Thymus (tissue), 11 donors: ENCODE data around the gene PARVB. TPM values are rescaled to one million over a fixed set of nuclear protein-coding genes. Genes with fewer than 3 reads are reported as not detected.
A peak's percentile ranks its signal among the peaks of the same experiment; 100 is the strongest.

Source experiments
- DNase-seq, 9 donors: peaks; one replicate each; pipeline ENCODE4 v3.0.0-alpha.2; 2013; ENCODE audit warnings: low spot score in 9 of 9, low read depth in 6 of 9, missing footprints in 1 of 9
- H3K27ac ChIP-seq, 2 donors: one replicate each; pipeline ENCODE4 v1.5.1; 2013; ENCODE audit warnings: control low read depth in 1 of 2, low read depth in 1 of 2, low read length in 1 of 2, mild to moderate bottlenecking in 1 of 2, moderate library complexity in 1 of 2
- H3K27me3 ChIP-seq, 2 donors: one replicate each; pipeline ENCODE4 v1.5.1; 2013; ENCODE audit warnings: low read length in 1 of 2; ENCODE audit not compliant: control insufficient read depth in 2 of 2, insufficient read depth in 1 of 2
- H3K36me3 ChIP-seq, 2 donors: one replicate each; pipeline ENCODE4 v1.5.1; 2013; ENCODE audit warnings: low read length in 1 of 2, mild to moderate bottlenecking in 1 of 2, moderate library complexity in 1 of 2; ENCODE audit not compliant: control insufficient read depth in 2 of 2, insufficient read depth in 2 of 2
- H3K4me1 ChIP-seq, 2 donors: one replicate each; pipeline ENCODE4 v1.5.1; 2013; ENCODE audit warnings: low read length in 2 of 2; ENCODE audit not compliant: control insufficient read depth in 2 of 2, insufficient read depth in 2 of 2
- H3K4me3 ChIP-seq, 2 donors: one replicate each; pipeline ENCODE4 v1.5.1; 2013; ENCODE audit warnings: low read length in 2 of 2, control low read depth in 1 of 2, mild to moderate bottlenecking in 1 of 2
- H3K9me3 ChIP-seq, 2 donors: one replicate each; pipeline ENCODE4 v1.5.1; 2013; ENCODE audit warnings: low read length in 1 of 2, mild to moderate bottlenecking in 1 of 2; ENCODE audit not compliant: control insufficient read depth in 2 of 2, insufficient read depth in 1 of 2
- WGBS: extraction: QIAGEN DNeasy Blood & Tissue Kit; methylation state at CpG from one replicate; pipeline ENCODE4 v1.1.7; 2013; 5-methylcytosine and 5-hydroxymethylcytosine counted together
- polyA plus RNA-seq: library from polyadenylated mRNA; stranded (reverse); fragments of 200-250 nt; gene quantifications from one replicate; pipeline ENCODE4 v1.2.3, GENCODE V29; 2013
- total RNA-seq: library from RNA; stranded (reverse); fragments of 120-200 nt; gene quantifications from one replicate; pipeline ENCODE4 v1.2.4, GENCODE V29; 2013
- donor health status: healthy.

Gene PARVB
- total and polyA plus RNA-seq, 2 donors, result 14.5 to 15.2 TPM

DNA sequence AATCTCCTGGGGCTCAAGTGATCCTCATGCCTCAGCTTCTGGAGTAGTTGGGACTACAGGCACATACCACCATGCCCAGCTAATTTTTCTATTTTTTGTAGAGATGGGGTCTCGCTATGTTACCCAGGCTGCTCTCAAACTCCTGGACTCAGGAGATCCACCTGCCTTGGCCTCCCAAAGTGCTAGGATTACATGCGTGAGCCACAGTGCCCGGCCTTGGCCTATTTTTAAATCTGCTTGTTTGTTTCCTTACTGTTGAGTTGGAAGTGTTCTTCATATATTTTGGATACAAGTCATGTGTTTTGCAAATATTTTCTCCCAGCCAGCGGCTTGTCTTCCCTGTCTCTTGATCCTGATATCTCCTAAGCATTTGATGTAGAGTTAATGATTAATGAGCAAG, 5.0 kb downstream of the PARVB start:
- no peak overlapping the region for H3K4me3 ChIP-seq
- H3K27ac ChIP-seq, result no peak overlapping the region
- DNase-seq, result no peak
- no peaks in the 10 kb centered on the region for H3K9me3 ChIP-seq
- H3K27me3 ChIP-seq, result peaks cover 19 to 27% of the 10 kb centered on the region in 2 donors
- H3K36me3 ChIP-seq, result no peaks in the 10 kb centered on the region
- over 99% methylated on average over 4 of the region's 4 CpGs for WGBS
- peaks cover 0 to 53% of the 10 kb centered on the region in 2 donors for H3K4me1 ChIP-seq

DNA sequence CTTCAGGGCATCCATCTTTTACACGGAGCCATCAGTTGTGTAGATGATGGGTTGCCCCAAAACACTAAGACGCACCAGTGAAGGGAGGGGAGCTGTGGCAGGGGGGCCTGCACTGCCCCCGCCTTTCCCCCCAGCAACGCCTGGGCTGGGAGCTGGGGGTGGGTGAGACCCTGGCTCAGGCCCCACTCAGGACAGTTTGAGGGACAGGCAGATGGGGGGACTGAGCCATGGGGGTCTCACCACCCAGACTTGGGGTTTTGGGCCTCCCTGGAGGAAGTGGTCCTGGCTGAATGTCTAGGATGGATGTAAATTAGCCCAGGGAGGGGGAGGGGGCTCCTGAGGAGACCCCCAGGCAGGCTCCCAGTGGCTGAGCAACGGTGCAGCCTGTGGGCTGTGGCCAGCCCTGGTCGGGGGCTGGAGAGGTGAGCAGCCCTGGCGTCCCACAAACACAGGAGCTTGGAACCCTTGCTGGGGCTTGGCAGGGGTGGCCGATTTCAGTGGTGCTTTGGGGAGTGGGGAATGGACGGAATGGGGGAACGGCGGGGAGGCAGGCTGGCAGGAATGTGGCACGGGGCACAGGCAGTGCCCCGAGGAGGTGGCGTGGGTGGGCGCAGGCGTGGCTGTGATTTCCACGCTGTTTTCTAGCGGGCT, 6.1 kb downstream of the PARVB start:
- Histone ChIP-seq H3K36me3 (no peaks in the 10 kb centered on the region), H3K4me3 (no peak overlapping the region), H3K9me3 (no peaks in the 10 kb centered on the region), H3K4me1 (peaks cover 0 to 47% of the 10 kb centered on the region in 2 donors), H3K27ac (no peak overlapping the region), H3K27me3 (peaks cover 8 to 20% of the 10 kb centered on the region in 2 donors)
- 98% methylated on average over 18 of the region's 18 CpGs for WGBS
- DNase-seq, result no peak

DNA sequence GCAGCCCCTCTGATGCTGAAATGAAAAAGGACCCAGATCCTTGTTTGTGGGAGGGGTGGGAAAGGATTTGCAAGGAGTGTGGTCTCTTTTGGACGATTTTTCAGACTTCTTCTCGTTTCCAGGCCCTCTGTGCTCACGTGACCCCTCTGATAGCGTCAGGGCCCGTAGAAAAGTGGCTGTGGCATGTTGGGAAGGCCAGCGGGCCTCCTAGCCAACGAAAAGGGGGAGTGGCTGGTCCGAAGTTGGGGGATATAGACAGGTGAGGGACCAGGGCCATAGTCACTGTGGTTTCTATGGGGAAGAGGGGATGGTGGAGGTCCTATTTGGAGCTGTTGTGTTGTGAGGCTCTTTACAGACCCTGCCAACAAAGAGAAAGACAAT, 6.6 kb downstream of the PARVB start:
- Histone ChIP-seq H3K4me3 (no peak overlapping the region), H3K27me3 (peaks cover 5 to 15% of the 10 kb centered on the region in 2 donors), H3K36me3 (no peaks in the 10 kb centered on the region), H3K4me1 (peaks cover 0 to 42% of the 10 kb centered on the region in 2 donors), H3K9me3 (no peaks in the 10 kb centered on the region), H3K27ac (no peak overlapping the region)
- 88% methylated on average over 8 of the region's 8 CpGs for WGBS
- no peak for DNase-seq

DNA sequence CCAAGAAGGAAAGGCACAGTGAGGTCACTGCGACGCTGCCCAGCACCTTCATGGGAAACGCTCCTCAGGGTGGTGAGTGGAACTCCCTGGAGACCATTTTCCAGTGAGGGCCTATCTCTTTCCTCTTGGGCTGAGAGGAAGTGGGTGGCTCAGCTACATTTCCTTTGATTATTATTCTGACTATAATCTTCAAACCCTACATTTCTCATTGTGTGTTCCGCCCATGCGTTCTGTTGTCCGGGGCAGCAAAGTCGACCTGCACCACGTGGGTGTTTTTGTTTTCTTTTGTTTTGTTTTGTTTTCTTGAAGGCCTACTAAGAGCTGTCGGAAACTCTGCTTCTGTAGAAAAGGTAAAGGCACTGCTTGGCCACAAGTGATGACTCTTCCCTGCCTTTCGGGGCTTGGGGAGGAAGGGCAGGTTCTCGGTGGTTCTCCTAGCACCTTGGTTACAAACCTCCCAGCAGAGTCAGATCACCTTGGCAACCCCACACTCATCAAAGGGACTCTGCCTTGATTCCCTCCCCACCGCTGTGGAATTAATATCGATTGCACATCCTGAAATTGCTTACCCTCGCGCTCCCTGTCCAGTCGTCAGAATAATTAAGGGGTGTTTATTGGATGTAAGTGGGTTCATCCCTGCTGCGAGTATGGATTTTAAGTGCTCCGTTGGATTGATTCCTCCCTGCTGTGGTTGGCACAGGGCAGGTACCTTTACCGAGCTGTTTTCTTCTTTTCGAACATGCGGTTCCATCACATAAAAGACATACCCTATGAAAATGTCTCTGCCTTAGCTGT, 7.3 kb downstream of the PARVB start:
- H3K9me3 ChIP-seq, result no peaks in the 10 kb centered on the region
- 72% methylated on average over 21 of the region's 21 CpGs for WGBS
- peaks cover 0 to 35% of the 10 kb centered on the region in 2 donors for H3K4me1 ChIP-seq
- no peak overlapping the region for H3K4me3 ChIP-seq
- DNase-seq, result no peak
- no peaks in the 10 kb centered on the region for H3K36me3 ChIP-seq
- peaks cover 1 to 8% of the 10 kb centered on the region in 2 donors for H3K27me3 ChIP-seq
- no peak overlapping the region for H3K27ac ChIP-seq

DNA sequence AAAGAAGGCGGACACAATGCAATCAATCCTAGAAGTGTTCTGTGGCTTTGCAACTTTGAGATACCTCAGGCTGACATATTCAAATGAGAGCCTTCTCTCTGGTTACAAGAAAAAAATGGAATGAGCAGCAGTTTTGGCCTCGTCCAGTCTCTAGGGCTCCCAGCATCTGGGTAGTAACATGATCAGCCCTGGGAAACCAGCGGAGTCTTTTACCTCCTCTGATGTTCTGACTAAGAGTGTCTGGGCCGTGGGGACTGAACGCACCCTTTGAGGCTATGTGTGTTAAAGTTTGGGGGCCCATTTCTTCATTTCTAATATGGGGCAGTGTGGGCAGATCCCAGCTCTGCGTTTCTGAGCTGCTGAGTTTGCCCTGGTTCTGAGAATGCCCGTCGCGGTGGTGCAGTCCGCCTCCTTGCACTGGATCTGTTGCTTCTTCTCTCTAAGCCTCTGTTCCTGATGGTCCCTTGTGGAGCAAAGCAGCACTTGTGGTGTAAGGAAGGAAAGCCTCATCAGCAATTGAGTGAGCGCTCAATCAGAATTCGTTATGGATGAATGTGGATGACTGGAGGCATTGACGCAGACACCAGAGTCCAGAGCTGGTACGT, 8.1 kb downstream of the PARVB start:
- H3K9me3 ChIP-seq, result no peaks in the 10 kb centered on the region
- H3K4me3 ChIP-seq, result no peak overlapping the region
- no peaks in the 10 kb centered on the region for H3K36me3 ChIP-seq
- H3K4me1 ChIP-seq, result peaks cover 0 to 27% of the 10 kb centered on the region in 2 donors
- 92% methylated on average over 14 of the region's 14 CpGs for WGBS
- no peak for DNase-seq
- no peak overlapping the region for H3K27ac ChIP-seq
- peaks cover 0 to under 1% of the 10 kb centered on the region in 2 donors for H3K27me3 ChIP-seq

DNA sequence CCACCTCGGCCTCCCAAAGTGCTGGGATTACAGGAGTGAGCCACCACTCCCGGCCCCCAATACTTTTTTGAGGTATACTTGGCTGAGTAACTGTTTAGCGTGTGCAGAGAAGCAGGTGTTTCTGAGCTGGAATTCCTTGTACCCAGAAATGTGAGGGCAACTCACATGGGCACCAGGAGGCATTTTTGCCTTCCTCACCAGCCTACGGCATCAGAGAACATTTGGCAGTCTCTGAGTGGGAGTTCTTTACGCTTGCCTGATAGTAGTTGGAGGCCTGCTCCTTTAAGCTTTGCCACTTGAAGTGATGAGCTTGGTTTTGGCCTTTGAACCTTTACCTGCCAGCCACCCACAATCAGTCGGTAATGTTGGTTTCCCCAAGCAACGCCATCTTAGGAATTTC, 9.2 kb downstream of the PARVB start:
- Histone ChIP-seq H3K4me3 (no peak overlapping the region), H3K9me3 (no peaks in the 10 kb centered on the region), H3K36me3 (no peaks in the 10 kb centered on the region), H3K27me3 (no peaks in the 10 kb centered on the region), H3K4me1 (peaks cover 0 to 22% of the 10 kb centered on the region in 2 donors), H3K27ac (peak overlapping the region; percentile 26 to 69)
- WGBS, result 88% methylated on average over 7 of the region's 7 CpGs
- DNase-seq, result no peak

DNA sequence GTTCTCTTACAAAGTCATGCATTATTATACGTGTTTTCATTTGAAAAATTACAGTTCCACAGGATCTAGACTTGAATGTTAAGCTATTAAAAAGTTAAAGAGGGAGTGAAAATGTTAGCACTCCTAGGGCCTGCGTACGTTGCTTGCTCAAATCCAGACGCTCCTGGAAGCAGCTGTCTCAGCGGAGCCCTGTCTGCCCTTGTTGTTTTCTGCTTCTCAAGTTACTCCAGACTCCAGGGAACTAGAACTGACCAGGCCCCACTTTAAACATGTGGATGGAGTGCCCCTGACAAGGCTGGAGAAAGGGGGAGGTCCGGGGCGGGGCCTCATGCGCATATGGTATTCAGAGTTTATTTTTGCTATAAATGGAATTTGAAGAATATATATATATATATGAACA, 9.6 kb downstream of the PARVB start:
- DNase-seq, result no peak
- Histone ChIP-seq H3K9me3 (no peaks in the 10 kb centered on the region), H3K4me3 (no peak overlapping the region), H3K27ac (no peak overlapping the region), H3K27me3 (no peaks in the 10 kb centered on the region), H3K4me1 (peaks cover 0 to 22% of the 10 kb centered on the region in 2 donors), H3K36me3 (no peaks in the 10 kb centered on the region)
- 90% methylated on average over 8 of the region's 8 CpGs for WGBS

DNA sequence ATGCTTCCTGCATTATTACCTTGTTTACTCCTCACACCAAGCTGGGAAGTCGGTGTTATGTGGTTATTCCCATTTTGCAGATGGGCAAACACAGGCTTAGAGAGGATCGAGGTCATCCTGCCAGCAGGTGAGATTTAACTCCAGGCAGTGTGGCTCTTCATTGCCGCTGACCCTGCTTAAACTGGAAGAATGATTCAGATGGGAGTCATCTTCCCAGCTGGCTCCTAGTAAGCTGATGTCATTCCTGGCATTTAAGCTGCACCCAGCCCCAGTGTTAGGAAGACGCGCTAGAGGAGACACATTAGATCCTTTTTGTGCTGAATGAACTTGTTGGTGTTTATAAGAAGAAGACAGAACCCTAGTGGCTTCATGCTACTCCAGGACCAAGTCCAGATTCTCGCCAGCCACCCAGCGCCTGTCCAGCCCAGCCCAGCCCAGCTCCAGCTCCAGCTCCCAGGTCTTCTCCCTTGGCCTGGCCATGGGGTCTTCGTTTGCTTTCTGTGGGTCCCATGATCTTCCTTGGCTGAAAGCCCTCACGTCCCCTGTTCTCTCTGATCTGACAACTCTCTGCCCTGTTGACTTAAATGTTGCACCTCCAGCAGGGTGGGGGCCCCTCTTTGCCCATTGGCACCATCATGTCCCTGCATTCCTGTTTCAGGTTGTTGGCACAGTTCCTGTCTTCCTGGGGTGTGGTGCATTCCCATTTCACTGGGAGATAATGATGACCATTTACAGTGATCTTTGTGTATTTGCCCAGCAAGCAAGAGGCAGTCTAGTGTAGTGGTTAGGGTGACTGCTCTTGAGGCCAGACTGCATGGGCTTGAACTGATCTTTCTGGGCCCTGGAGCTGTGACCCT, 13.6 kb downstream of the PARVB start:
- Histone ChIP-seq H3K27me3 (no peaks in the 10 kb centered on the region), H3K4me1 (peaks cover 4 to 21% of the 10 kb centered on the region in 2 donors), H3K27ac (peak overlapping the region in 1 of 2 donors; percentile 58), H3K9me3 (peaks cover 0 to 4% of the 10 kb centered on the region in 2 donors), H3K4me3 (no peak overlapping the region), H3K36me3 (no peaks in the 10 kb centered on the region)
- 94% methylated on average over 9 of the region's 9 CpGs for WGBS
- no peak for DNase-seq
